Activated CD8-positive, alpha-beta memory T cell treated with anti-CD3 and anti-CD28 coated beads for 48 hours (primary cell): ENCODE measurements around the gene ST3GAL6.

Source experiments
- DNase-seq, 3 experiments: peaks; one replicate each; pipeline ENCODE4 v3.0.0-alpha.2; 2020; ENCODE audit warnings: low read depth in 2 of 3, low spot score in 2 of 3

The ST3GAL6 gene

DNA sequence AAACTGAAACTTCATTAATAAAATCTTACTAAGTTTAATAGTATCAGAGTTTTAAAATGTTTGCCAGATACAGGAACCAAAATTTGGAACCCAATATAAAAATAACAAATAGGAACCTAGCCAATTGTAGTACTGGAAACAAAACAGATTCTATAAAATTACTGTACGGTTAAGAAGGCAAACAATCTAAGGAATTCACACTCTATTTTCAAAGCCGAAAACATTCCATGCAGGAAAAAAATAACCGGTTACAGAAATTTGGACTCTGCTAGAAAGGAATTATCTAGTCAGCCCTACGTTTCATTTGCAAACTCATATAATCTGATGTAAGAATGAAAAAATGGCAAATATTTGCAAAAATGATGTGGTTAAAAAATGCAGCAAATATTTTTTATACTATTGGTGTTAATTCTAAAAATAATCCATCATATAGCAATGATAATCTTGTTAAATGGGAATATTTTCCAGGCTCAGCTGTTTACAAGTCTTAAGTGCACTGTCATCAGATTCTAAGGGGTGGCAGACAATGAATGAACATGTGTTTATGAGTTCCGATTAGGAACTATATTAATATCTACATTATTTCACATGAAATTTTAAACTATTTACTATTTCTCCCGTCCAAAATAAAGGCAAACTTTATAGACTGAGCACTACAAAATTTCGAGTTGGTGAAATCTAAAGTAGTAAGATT is 80.3 kb downstream of the ST3GAL6 start:
- no peak for DNase-seq
